HEK293 (cell line): ENCODE measurements around the gene NDUFS7.
A peak's percentile ranks its signal among the peaks of the same experiment; 100 is the strongest.
"Not testable (repeated sequence)": the region's sequence is repeated elsewhere in the genome, so short reads cannot be mapped to it uniquely, and the experiment has no call there.

Experiments used
- CTCF ChIA-PET: fragments of 350-600 bp; formaldehyde crosslinking; extraction: SDS; loops from one replicate; lab custom pipeline; 2021; ENCODE audit warnings: antibody characterized with exemption; lab: Yijun Ruan, JAX
- POLR2A ChIA-PET: fragments of 300-600 bp; formaldehyde crosslinking; extraction: SDS; loops from one replicate; lab custom pipeline; 2020; ENCODE audit warnings: antibody characterized with exemption, inconsistent platforms; lab: Yijun Ruan, JAX
- H3K27ac ChIP-seq: fragments of 200-500 bp; sonication (Bioruptor generic); 2 replicates; pipeline ENCODE4 v1.5.1; 2014; ENCODE audit warnings: low read depth, low read length, control low read depth, inconsistent platforms; ENCODE audit errors: extremely low read depth
- H3K36me3 ChIP-seq, 2 experiments: fragments of 200-500 bp in 1 of 2; sonication (Bioruptor generic) in 1 of 2; 1 replicate in 1 of 2; 2 replicates in 1 of 2; pipeline ENCODE4 v1.5.1; 2014 to 2017; ENCODE audit warnings: inconsistent platforms in 2 of 2, low read length in 2 of 2; ENCODE audit not compliant: control insufficient read depth in 2 of 2, insufficient read depth in 1 of 2
- H3K4me1 ChIP-seq: fragments of 200-500 bp; sonication (Bioruptor generic); 2 replicates; pipeline ENCODE4 v1.5.1; 2014; ENCODE audit warnings: mild to moderate bottlenecking, low read length, inconsistent platforms; ENCODE audit not compliant: control insufficient read depth, insufficient read depth
- H3K4me3 ChIP-seq: 2 replicates; pipeline ENCODE4 v1.5.1; 2011; ENCODE audit warnings: low read depth, mild to moderate bottlenecking, control low read depth, low read length, moderate library complexity
- H3K9me3 ChIP-seq: fragments of 200-500 bp; sonication (Bioruptor generic); 2 replicates; pipeline ENCODE4 v1.5.1; 2014; ENCODE audit warnings: low read depth, low read length, inconsistent platforms; ENCODE audit not compliant: control insufficient read depth, insufficient read depth
- HOXA7 ChIP-seq: sonication (generic); formaldehyde crosslinking; IDR thresholded peaks from 2 replicates; pipeline ENCODE4 v1.8.1; 2022; ENCODE audit warnings: missing genetic modification reagents, borderline replicate concordance
- IKZF3 ChIP-seq: fragments of 450-650 bp; IDR thresholded peaks from 2 replicates; pipeline ENCODE4 v1.5.0; 2018; ENCODE audit warnings: missing biosample characterization, mild to moderate bottlenecking, missing genetic modification characterization, moderate library complexity
- KLF10 ChIP-seq: fragments of 450-650 bp; IDR thresholded peaks from 2 replicates; pipeline ENCODE4 v1.5.1; 2018; ENCODE audit warnings: missing biosample characterization, mild to moderate bottlenecking, missing genetic modification characterization
- ZEB2 ChIP-seq: fragments of 450-650 bp; formaldehyde crosslinking; IDR thresholded peaks from 2 replicates; pipeline ENCODE4 v1.5.1; 2016; ENCODE audit warnings: missing biosample characterization, missing genetic modification characterization
- ZNF221 ChIP-seq: fragments of 450-650 bp; formaldehyde crosslinking; IDR thresholded peaks from 2 replicates; pipeline ENCODE4 v1.5.1; 2017; ENCODE audit warnings: missing biosample characterization, missing genetic modification characterization, borderline replicate concordance
- ZNF37A ChIP-seq: fragments of 450-650 bp; IDR thresholded peaks from 2 replicates; pipeline ENCODE4 v1.5.1; 2018; ENCODE audit warnings: missing biosample characterization, missing genetic modification characterization
- ZNF426 ChIP-seq: fragments of 450-650 bp; formaldehyde crosslinking; IDR thresholded peaks from 2 replicates; pipeline ENCODE4 v1.5.1; 2017; ENCODE audit warnings: missing biosample characterization, missing genetic modification characterization, mild to moderate bottlenecking, inconsistent platforms, moderate library complexity
- ZNF488 ChIP-seq: fragments of 450-650 bp; formaldehyde crosslinking; IDR thresholded peaks from 2 replicates; pipeline ENCODE4 v1.5.1; 2016; ENCODE audit warnings: missing biosample characterization, missing genetic modification characterization
- ZNF549 ChIP-seq: fragments of 450-650 bp; IDR thresholded peaks from 2 replicates; pipeline ENCODE4 v1.5.1; 2018; ENCODE audit warnings: missing biosample characterization, missing genetic modification characterization, mild to moderate bottlenecking, inconsistent platforms, moderate library complexity
- ZNF585B ChIP-seq: fragments of 450-650 bp; formaldehyde crosslinking; IDR thresholded peaks from 2 replicates; pipeline ENCODE4 v1.5.1; 2016; ENCODE audit warnings: missing biosample characterization, missing genetic modification characterization
- ZNF701 ChIP-seq: fragments of 450-650 bp; formaldehyde crosslinking; IDR thresholded peaks from 2 replicates; pipeline ENCODE4 v1.5.1; 2016; ENCODE audit warnings: missing biosample characterization, missing genetic modification characterization
- ZNF768 ChIP-seq: fragments of 450-650 bp; formaldehyde crosslinking; IDR thresholded peaks from 2 replicates; pipeline ENCODE4 v1.5.1; 2018; ENCODE audit warnings: missing biosample characterization, mild to moderate bottlenecking, missing genetic modification characterization
- ZNF777 ChIP-seq: fragments of 450-650 bp; formaldehyde crosslinking; IDR thresholded peaks from 2 replicates; pipeline ENCODE4 v1.5.1; 2017; ENCODE audit warnings: missing biosample characterization, missing genetic modification characterization, borderline replicate concordance
- ZSCAN16 ChIP-seq: fragments of 450-650 bp; formaldehyde crosslinking; IDR thresholded peaks from 2 replicates; pipeline ENCODE4 v1.5.1; 2016; ENCODE audit warnings: missing biosample characterization, missing genetic modification characterization
- TF ChIP-seq, protein P1 (sequence below): fragments of 450-650 bp; formaldehyde crosslinking; IDR thresholded peaks from 2 replicates; pipeline ENCODE4 v1.5.1; 2016; ENCODE audit warnings: missing biosample characterization, missing genetic modification characterization
- TF ChIP-seq, protein P2 (sequence below): fragments of 450-650 bp; formaldehyde crosslinking; IDR thresholded peaks from 2 replicates; pipeline ENCODE4 v1.5.1; 2016; ENCODE audit warnings: missing biosample characterization, missing genetic modification characterization

The NDUFS7 gene

GRCh38 chr19:1418951-1419738, 35.4 kb downstream of the NDUFS7 start:
- no peak overlapping the region for H3K27ac ChIP-seq
- H3K9me3 ChIP-seq: no peaks in the 10 kb centered on the region
- ChIA-PET CTCF (no interaction called here), POLR2A (interaction anchor here (1.1 to 1.2 kb wide), 2 partner anchors 9 to 150 kb away, joined by 3 read pairs; partner anchors contain the start of gene CIRBP)
- H3K4me1 ChIP-seq: peaks cover 22% of the 10 kb centered on the region
- H3K4me3 ChIP-seq: no peak overlapping the region
- TF ChIP-seq ZEB2 (tag by site-specific recombination): no peak
- TF ChIP-seq, protein P1, sequence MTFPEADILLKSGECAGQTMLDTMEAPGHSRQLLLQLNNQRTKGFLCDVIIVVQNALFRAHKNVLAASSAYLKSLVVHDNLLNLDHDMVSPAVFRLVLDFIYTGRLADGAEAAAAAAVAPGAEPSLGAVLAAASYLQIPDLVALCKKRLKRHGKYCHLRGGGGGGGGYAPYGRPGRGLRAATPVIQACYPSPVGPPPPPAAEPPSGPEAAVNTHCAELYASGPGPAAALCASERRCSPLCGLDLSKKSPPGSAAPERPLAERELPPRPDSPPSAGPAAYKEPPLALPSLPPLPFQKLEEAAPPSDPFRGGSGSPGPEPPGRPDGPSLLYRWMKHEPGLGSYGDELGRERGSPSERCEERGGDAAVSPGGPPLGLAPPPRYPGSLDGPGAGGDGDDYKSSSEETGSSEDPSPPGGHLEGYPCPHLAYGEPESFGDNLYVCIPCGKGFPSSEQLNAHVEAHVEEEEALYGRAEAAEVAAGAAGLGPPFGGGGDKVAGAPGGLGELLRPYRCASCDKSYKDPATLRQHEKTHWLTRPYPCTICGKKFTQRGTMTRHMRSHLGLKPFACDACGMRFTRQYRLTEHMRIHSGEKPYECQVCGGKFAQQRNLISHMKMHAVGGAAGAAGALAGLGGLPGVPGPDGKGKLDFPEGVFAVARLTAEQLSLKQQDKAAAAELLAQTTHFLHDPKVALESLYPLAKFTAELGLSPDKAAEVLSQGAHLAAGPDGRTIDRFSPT (tag by site-specific recombination): peak; percentile 60
- peaks cover 9 to 82% of the 10 kb centered on the region in 2 experiments for H3K36me3 ChIP-seq

DNA sequence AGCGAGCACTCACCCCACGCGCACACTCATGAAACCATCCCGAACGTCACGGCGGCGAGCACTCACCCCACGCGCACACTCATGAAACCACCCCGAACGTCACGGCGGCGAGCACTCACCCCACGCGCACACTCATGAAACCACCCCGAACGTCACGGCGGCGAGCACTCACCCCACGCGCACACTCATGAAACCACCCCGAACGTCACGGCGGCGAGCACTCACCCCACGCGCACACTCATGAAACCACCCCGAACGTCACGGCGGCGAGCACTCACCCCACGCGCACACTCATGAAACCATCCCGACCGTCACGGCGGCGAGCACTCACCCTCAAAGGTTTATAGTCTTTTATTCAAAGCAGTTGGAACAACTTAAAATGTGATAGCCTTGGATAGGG, 36.4 kb downstream of the NDUFS7 start:
- CTCF ChIA-PET, H3K27ac ChIP-seq, H3K9me3 ChIP-seq, H3K4me3 ChIP-seq: not testable (repeated sequence)
- Histone ChIP-seq H3K4me1 (peaks cover 18% of the 10 kb centered on the region), H3K36me3 (peaks cover 5 to 91% of the 10 kb centered on the region in 2 experiments)
- POLR2A ChIA-PET: interaction anchor here (0.9 to 1.0 kb wide), 2 partner anchors 9 to 21 kb away, joined by 3 to 7 read pairs; no protein-coding TSS in a partner anchor

- POLR2A ChIA-PET: interaction anchor here (0.8 to 1.0 kb wide), 3 partner anchors 9 to 21 kb away, joined by 3 to 7 read pairs (median 3); no protein-coding TSS in a partner anchor
- CTCF ChIA-PET: no interaction called here
- H3K4me1 ChIP-seq: peaks cover 15% of the 10 kb centered on the region
- no peak for TF ChIP-seq ZNF585B
- no peak for TF ChIP-seq ZNF701 (tag by site-specific recombination)
- no peak for TF ChIP-seq KLF10 (tag by site-specific recombination)
- peaks cover 5 to 96% of the 10 kb centered on the region in 2 experiments for H3K36me3 ChIP-seq
- H3K9me3 ChIP-seq: no peaks in the 10 kb centered on the region
- no peak overlapping the region for H3K27ac ChIP-seq
- no peak overlapping the region for H3K4me3 ChIP-seq
Observed at GRCh38 chr19:1420590-1420989, 36.9 kb downstream of the NDUFS7 start.

DNA sequence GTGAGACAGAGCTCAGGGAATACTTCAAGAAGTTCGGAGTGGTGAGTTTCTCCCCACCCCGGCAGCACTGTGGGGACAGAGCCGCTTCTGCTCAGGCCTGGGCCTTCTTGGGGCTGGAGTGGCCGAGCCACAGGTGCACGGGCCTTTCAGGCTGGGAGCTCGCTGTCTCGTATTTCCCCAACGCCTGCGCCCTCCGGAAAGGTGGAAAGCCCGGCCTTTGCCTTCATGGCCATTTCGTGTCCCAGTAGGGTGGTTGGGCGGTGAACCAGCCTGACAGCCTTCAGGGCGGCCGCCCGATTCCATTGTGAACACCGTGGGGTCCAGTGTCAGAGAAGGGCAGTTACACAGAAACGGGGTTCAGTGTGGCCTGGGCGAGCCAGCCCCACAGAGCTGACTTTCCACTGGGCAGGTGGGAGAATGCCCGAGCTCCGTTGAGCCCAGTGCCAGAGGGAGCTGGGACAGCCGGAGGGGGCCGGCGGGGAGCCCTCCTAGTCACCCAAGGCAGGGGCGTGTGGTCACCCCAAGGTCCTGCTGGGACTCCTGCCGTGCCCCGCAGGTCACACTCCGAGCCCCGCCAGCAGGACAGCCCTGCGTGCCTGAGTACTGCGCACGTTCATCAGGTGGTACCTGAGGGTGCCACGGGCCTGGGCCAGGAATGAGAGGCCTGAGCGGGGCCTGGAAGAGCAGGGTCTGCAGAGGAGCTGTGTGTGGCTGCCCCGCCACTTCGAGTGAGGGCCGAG, 37.7 kb downstream of the NDUFS7 start:
- ChIA-PET CTCF (no interaction called here), POLR2A (interaction anchor here (0.8 to 1.0 kb wide), 3 partner anchors 8 to 20 kb away, joined by 3 to 7 read pairs (median 3); no protein-coding TSS in a partner anchor)
- peaks cover 5 to 99% of the 10 kb centered on the region in 2 experiments for H3K36me3 ChIP-seq
- H3K27ac ChIP-seq: 0 out of 2 replicates have a peak overlapping the region, but pooled peaks have one; percentile 22
- TF ChIP-seq ZNF221 (tag by site-specific recombination) (no peak), ZNF768 (tag by site-specific recombination) (no peak), HOXA7 (CRISPR knock-in tag) (no peak), ZNF37A (tag by site-specific recombination) (no peak), ZNF549 (tag by site-specific recombination) (no peak), IKZF3 (no peak), ZNF701 (tag by site-specific recombination) (no peak), ZNF777 (tag by site-specific recombination) (no peak), ZSCAN16 (no peak), ZNF426 (tag by site-specific recombination) (no peak), ZNF488 (tag by site-specific recombination) (no peak)
- TF ChIP-seq, protein P2, sequence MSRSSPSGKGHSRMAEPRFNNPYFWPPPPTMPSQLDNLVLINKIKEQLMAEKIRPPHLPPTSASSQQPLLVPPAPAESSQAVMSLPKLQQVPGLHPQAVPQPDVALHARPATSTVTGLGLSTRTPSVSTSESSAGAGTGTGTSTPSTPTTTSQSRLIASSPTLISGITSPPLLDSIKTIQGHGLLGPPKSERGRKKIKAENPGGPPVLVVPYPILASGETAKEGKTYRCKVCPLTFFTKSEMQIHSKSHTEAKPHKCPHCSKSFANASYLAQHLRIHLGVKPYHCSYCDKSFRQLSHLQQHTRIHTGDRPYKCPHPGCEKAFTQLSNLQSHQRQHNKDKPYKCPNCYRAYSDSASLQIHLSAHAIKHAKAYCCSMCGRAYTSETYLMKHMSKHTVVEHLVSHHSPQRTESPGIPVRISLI (tag by site-specific recombination): no peak
- H3K9me3 ChIP-seq: no peaks in the 10 kb centered on the region
- H3K4me1 ChIP-seq: peaks cover 7% of the 10 kb centered on the region
- H3K4me3 ChIP-seq: no peak overlapping the region
